ENCODE data around the gene CISH.

Gene CISH

GRCh38 chr3:50583897-50584296 lies 27.7 kb downstream of the CISH start:
- no peaks in the 10 kb centered on the region for H3K79me2 ChIP-seq (ENCODE audit: control insufficient read depth, insufficient read depth, low read length)
- no peak overlapping the region for H3K18ac ChIP-seq (ENCODE audit: low read length)
- no peak overlapping the region for H4K8ac ChIP-seq (ENCODE audit: low read depth, low read length)
- H3K27ac ChIP-seq (ENCODE audit: low read depth, low read length), result no peak overlapping the region
- H3K79me1 ChIP-seq (ENCODE audit: low read length), result no peaks in the 10 kb centered on the region
- H3K4ac ChIP-seq (ENCODE audit: low read depth, low read length), result no peak overlapping the region
- no peak overlapping the region for H3K23ac ChIP-seq (ENCODE audit: low read length)
- H3K27me3 ChIP-seq (ENCODE audit: insufficient read depth, low read length, poor library complexity), result no peaks in the 10 kb centered on the region
- no peak overlapping the region for H2BK5ac ChIP-seq (ENCODE audit: low read length)
- H2BK15ac ChIP-seq (replicated peaks; ENCODE audit: low read depth), result no peak overlapping the region
- no peak overlapping the region for H2AK5ac ChIP-seq (ENCODE audit: low read length)
- H2BK120ac ChIP-seq (ENCODE audit: low read depth, low read length), result no peak overlapping the region
- DNase-seq, result no peak
- no CpG with 5 or more reads among the region's 6 CpGs for WGBS (ENCODE audit: extremely low coverage, insufficient coverage, low lambda C conversion rate)
- H4K5ac ChIP-seq (ENCODE audit: low read length), result no peak overlapping the region
- no peak overlapping the region for H3K9ac ChIP-seq (ENCODE audit: low read length)
- no peaks in the 10 kb centered on the region for H3K36me3 ChIP-seq (ENCODE audit: control insufficient read depth, insufficient read depth, low read length)
- no peak overlapping the region for H3K56ac ChIP-seq (ENCODE audit: low read length)
- H3K4me1 ChIP-seq (ENCODE audit: control insufficient read depth, low read depth, low read length), result no peaks in the 10 kb centered on the region
- H3K4me2 ChIP-seq (ENCODE audit: low read length), result no peak overlapping the region
- no peak overlapping the region for H3K4me3 ChIP-seq (ENCODE audit: low read length)

GRCh38 chr3:50582083-50582482 lies 29.5 kb downstream of the CISH start:
- no peak overlapping the region for H3K4me2 ChIP-seq (ENCODE audit: low read length)
- no peak overlapping the region for H3K4me3 ChIP-seq (ENCODE audit: low read length)
- H3K9ac ChIP-seq (ENCODE audit: low read length), result no peak overlapping the region
- no peak overlapping the region for H2AK5ac ChIP-seq (ENCODE audit: low read length)
- no peaks in the 10 kb centered on the region for H3K79me1 ChIP-seq (ENCODE audit: low read length)
- no peak overlapping the region for H4K8ac ChIP-seq (ENCODE audit: low read depth, low read length)
- no peak for DNase-seq
- H2BK120ac ChIP-seq (ENCODE audit: low read depth, low read length), result no peak overlapping the region
- H3K79me2 ChIP-seq (ENCODE audit: control insufficient read depth, insufficient read depth, low read length), result no peaks in the 10 kb centered on the region
- H2BK5ac ChIP-seq (ENCODE audit: low read length), result no peak overlapping the region
- H3K4me1 ChIP-seq (ENCODE audit: control insufficient read depth, low read depth, low read length), result no peaks in the 10 kb centered on the region
- H3K27ac ChIP-seq (ENCODE audit: low read depth, low read length), result no peak overlapping the region
- no peaks in the 10 kb centered on the region for H3K36me3 ChIP-seq (ENCODE audit: control insufficient read depth, insufficient read depth, low read length)
- H3K4ac ChIP-seq (ENCODE audit: low read depth, low read length), result no peak overlapping the region
- no peak overlapping the region for H2BK15ac ChIP-seq (replicated peaks; ENCODE audit: low read depth)
- no peak overlapping the region for H3K56ac ChIP-seq (ENCODE audit: low read length)
- H3K23ac ChIP-seq (ENCODE audit: low read length), result no peak overlapping the region
- WGBS (ENCODE audit: extremely low coverage, insufficient coverage, low lambda C conversion rate), result no CpG with 5 or more reads among the region's 9 CpGs
- no peaks in the 10 kb centered on the region for H3K27me3 ChIP-seq (ENCODE audit: insufficient read depth, low read length, poor library complexity)
- H4K5ac ChIP-seq (ENCODE audit: low read length), result no peak overlapping the region
- H3K18ac ChIP-seq (ENCODE audit: low read length), result no peak overlapping the region

- Histone ChIP-seq H3K27me3 (ENCODE audit: insufficient read depth, low read length, poor library complexity) (no peaks in the 10 kb centered on the region), H2BK120ac (ENCODE audit: low read depth, low read length) (no peak overlapping the region), H3K27ac (ENCODE audit: low read depth, low read length) (no peak overlapping the region), H3K4me2 (ENCODE audit: low read length) (no peak overlapping the region), H3K4me1 (ENCODE audit: control insufficient read depth, low read depth, low read length) (no peaks in the 10 kb centered on the region), H3K4ac (ENCODE audit: low read depth, low read length) (no peak overlapping the region), H3K18ac (ENCODE audit: low read length) (no peak overlapping the region), H4K5ac (ENCODE audit: low read length) (no peak overlapping the region), H3K4me3 (ENCODE audit: low read length) (no peak overlapping the region), H3K9ac (ENCODE audit: low read length) (no peak overlapping the region), H4K8ac (ENCODE audit: low read depth, low read length) (no peak overlapping the region), H3K36me3 (ENCODE audit: control insufficient read depth, insufficient read depth, low read length) (no peaks in the 10 kb centered on the region), H2BK5ac (ENCODE audit: low read length) (no peak overlapping the region), H3K23ac (ENCODE audit: low read length) (no peak overlapping the region), H2BK15ac (replicated peaks; ENCODE audit: low read depth) (no peak overlapping the region), H2AK5ac (ENCODE audit: low read length) (no peak overlapping the region), H3K79me1 (ENCODE audit: low read length) (no peaks in the 10 kb centered on the region), H3K56ac (ENCODE audit: low read length) (no peak overlapping the region), H3K79me2 (ENCODE audit: control insufficient read depth, insufficient read depth, low read length) (no peaks in the 10 kb centered on the region)
- no CpG with 5 or more reads among the region's 2 CpGs for WGBS (ENCODE audit: extremely low coverage, insufficient coverage, low lambda C conversion rate)
- no peak for DNase-seq
Measured at GRCh38 chr3:50581459-50581842, 30.1 kb downstream of the CISH start.

GRCh38 chr3:50580683-50581458 lies 30.7 kb downstream of the CISH start:
- Histone ChIP-seq H2AK5ac (ENCODE audit: low read length) (no peak overlapping the region), H2BK120ac (ENCODE audit: low read depth, low read length) (no peak overlapping the region), H3K27ac (ENCODE audit: low read depth, low read length) (no peak overlapping the region), H3K79me2 (ENCODE audit: control insufficient read depth, insufficient read depth, low read length) (no peaks in the 10 kb centered on the region), H4K8ac (ENCODE audit: low read depth, low read length) (no peak overlapping the region), H3K56ac (ENCODE audit: low read length) (no peak overlapping the region), H2BK15ac (replicated peaks; ENCODE audit: low read depth) (no peak overlapping the region), H3K4ac (ENCODE audit: low read depth, low read length) (no peak overlapping the region), H3K4me2 (ENCODE audit: low read length) (no peak overlapping the region), H3K18ac (ENCODE audit: low read length) (no peak overlapping the region), H3K79me1 (ENCODE audit: low read length) (no peaks in the 10 kb centered on the region), H3K4me1 (ENCODE audit: control insufficient read depth, low read depth, low read length) (no peaks in the 10 kb centered on the region), H3K36me3 (ENCODE audit: control insufficient read depth, insufficient read depth, low read length) (no peaks in the 10 kb centered on the region), H3K27me3 (ENCODE audit: insufficient read depth, low read length, poor library complexity) (no peaks in the 10 kb centered on the region), H2BK5ac (ENCODE audit: low read length) (no peak overlapping the region), H3K4me3 (ENCODE audit: low read length) (no peak overlapping the region), H4K5ac (ENCODE audit: low read length) (no peak overlapping the region), H3K9ac (ENCODE audit: low read length) (no peak overlapping the region), H3K23ac (ENCODE audit: low read length) (no peak overlapping the region)
- no CpG with 5 or more reads among the region's 9 CpGs for WGBS (ENCODE audit: extremely low coverage, insufficient coverage, low lambda C conversion rate)
- no peak for DNase-seq

- H3K9ac ChIP-seq (ENCODE audit: low read length), result no peak overlapping the region
- H3K4me2 ChIP-seq (ENCODE audit: low read length), result no peak overlapping the region
- H2BK5ac ChIP-seq (ENCODE audit: low read length), result no peak overlapping the region
- H4K5ac ChIP-seq (ENCODE audit: low read length), result no peak overlapping the region
- no peak overlapping the region for H2BK120ac ChIP-seq (ENCODE audit: low read depth, low read length)
- H3K18ac ChIP-seq (ENCODE audit: low read length), result no peak overlapping the region
- no peak overlapping the region for H3K4me3 ChIP-seq (ENCODE audit: low read length)
- no peak overlapping the region for H3K23ac ChIP-seq (ENCODE audit: low read length)
- no peak overlapping the region for H3K4ac ChIP-seq (ENCODE audit: low read depth, low read length)
- H3K79me2 ChIP-seq (ENCODE audit: control insufficient read depth, insufficient read depth, low read length), result no peaks in the 10 kb centered on the region
- no CpG with 5 or more reads among the region's 2 CpGs for WGBS (ENCODE audit: extremely low coverage, insufficient coverage, low lambda C conversion rate)
- no peak overlapping the region for H4K8ac ChIP-seq (ENCODE audit: low read depth, low read length)
- H3K27ac ChIP-seq (ENCODE audit: low read depth, low read length), result no peak overlapping the region
- no peak overlapping the region for H2BK15ac ChIP-seq (replicated peaks; ENCODE audit: low read depth)
- H3K56ac ChIP-seq (ENCODE audit: low read length), result no peak overlapping the region
- no peaks in the 10 kb centered on the region for H3K79me1 ChIP-seq (ENCODE audit: low read length)
- H3K27me3 ChIP-seq (ENCODE audit: insufficient read depth, low read length, poor library complexity), result no peaks in the 10 kb centered on the region
- H3K36me3 ChIP-seq (ENCODE audit: control insufficient read depth, insufficient read depth, low read length), result no peaks in the 10 kb centered on the region
- DNase-seq, result no peak
- H3K4me1 ChIP-seq (ENCODE audit: control insufficient read depth, low read depth, low read length), result no peaks in the 10 kb centered on the region
- H2AK5ac ChIP-seq (ENCODE audit: low read length), result no peak overlapping the region
Measured at GRCh38 chr3:50577348-50577747, 34.2 kb downstream of the CISH start.

- Histone ChIP-seq H3K23ac (ENCODE audit: low read length) (no peak overlapping the region), H3K4me2 (ENCODE audit: low read length) (no peak overlapping the region), H3K27me3 (ENCODE audit: insufficient read depth, low read length, poor library complexity) (no peaks in the 10 kb centered on the region), H3K56ac (ENCODE audit: low read length) (no peak overlapping the region), H3K4me3 (ENCODE audit: low read length) (no peak overlapping the region), H3K9ac (ENCODE audit: low read length) (no peak overlapping the region), H2BK15ac (replicated peaks; ENCODE audit: low read depth) (no peak overlapping the region), H3K4me1 (ENCODE audit: control insufficient read depth, low read depth, low read length) (no peaks in the 10 kb centered on the region), H2BK120ac (ENCODE audit: low read depth, low read length) (no peak overlapping the region), H2AK5ac (ENCODE audit: low read length) (no peak overlapping the region), H3K27ac (ENCODE audit: low read depth, low read length) (no peak overlapping the region), H4K5ac (ENCODE audit: low read length) (no peak overlapping the region), H4K8ac (ENCODE audit: low read depth, low read length) (no peak overlapping the region), H3K4ac (ENCODE audit: low read depth, low read length) (no peak overlapping the region), H3K18ac (ENCODE audit: low read length) (no peak overlapping the region), H2BK5ac (ENCODE audit: low read length) (no peak overlapping the region), H3K36me3 (ENCODE audit: control insufficient read depth, insufficient read depth, low read length) (no peaks in the 10 kb centered on the region), H3K79me2 (ENCODE audit: control insufficient read depth, insufficient read depth, low read length) (no peaks in the 10 kb centered on the region), H3K79me1 (ENCODE audit: low read length) (no peaks in the 10 kb centered on the region)
- DNase-seq, result no peak
- no CpG with 5 or more reads among the region's 6 CpGs for WGBS (ENCODE audit: extremely low coverage, insufficient coverage, low lambda C conversion rate)
Measured at GRCh38 chr3:50575372-50575771, 36.2 kb downstream of the CISH start.
